IPS-18c (cell line): ENCODE measurements around the gene TENM4.
"Not testable (repeated sequence)": the region's sequence is repeated elsewhere in the genome, so short reads cannot be mapped to it uniquely, and the experiment has no call there.

ENCODE experiments used
- H3K4me3 ChIP-seq: 2 replicates; pipeline ENCODE4 v1.7.0; 2013; ENCODE audit warnings: low read depth, mild to moderate bottlenecking, low read length, moderate library complexity; ENCODE audit not compliant: insufficient read depth
- H3K9me3 ChIP-seq: one replicate; pipeline ENCODE4 v1.6.1; 2013; ENCODE audit warnings: mild to moderate bottlenecking, low read length, moderate library complexity; ENCODE audit not compliant: control insufficient read depth, insufficient read depth

TENM4 gene

GRCh38 chr11:79229047-79229446 is 211.8 kb downstream of the TENM4 start:
- H3K4me3 ChIP-seq, result no peak overlapping the region
- peaks cover 3% of the 10 kb centered on the region for H3K9me3 ChIP-seq

GRCh38 chr11:79227767-79228755 is 212.8 kb downstream of the TENM4 start:
- Histone ChIP-seq H3K9me3 (peaks cover 3% of the 10 kb centered on the region), H3K4me3 (no peak overlapping the region)

DNA sequence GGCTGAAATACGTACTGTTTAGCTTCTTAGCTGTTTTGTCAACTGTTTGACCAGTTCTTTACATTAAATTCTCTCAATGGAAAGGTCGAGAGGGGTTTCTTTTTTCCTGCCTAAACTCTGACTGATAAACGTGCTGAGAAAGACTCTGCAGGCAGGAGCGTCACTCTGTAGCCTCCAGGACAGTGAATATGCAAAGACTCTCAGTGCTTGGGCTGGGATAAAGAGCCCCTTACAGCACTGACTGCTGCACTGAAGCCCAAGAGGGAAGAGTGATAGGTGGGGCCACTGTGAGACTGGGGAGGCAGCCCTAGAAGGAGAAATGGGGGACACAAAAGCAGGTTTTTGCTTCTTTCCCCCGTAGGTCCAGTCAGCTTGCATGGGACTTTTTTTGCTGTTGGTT is 213.5 kb downstream of the TENM4 start:
- H3K4me3 ChIP-seq, result no peak overlapping the region
- peaks cover 3% of the 10 kb centered on the region for H3K9me3 ChIP-seq

GRCh38 chr11:79226126-79226525 is 214.7 kb downstream of the TENM4 start:
- H3K4me3 ChIP-seq, result no peak overlapping the region
- H3K9me3 ChIP-seq, result peaks cover 3% of the 10 kb centered on the region

DNA sequence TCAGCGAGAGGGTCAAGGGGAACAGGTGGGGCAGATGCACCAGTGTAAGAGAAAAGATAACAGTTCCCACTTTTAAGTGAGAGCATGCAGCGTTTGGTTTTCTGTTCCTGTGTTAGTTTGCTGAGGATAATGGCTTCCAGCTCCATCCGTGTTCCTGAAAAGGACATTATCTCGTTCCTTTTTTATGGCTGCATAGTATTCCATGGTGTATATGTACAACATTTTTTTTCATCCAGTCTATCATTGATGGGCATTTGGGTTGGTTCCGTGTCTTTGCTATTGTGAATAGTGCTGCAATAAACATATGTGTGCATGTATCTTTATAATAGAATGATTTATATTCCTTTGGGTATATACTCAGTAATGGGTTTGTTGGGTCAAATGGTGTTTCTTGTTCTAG is 218.7 kb downstream of the TENM4 start:
- not testable (repeated sequence) for H3K4me3 ChIP-seq, H3K9me3 ChIP-seq

GRCh38 chr11:79221444-79222130 is 219.2 kb downstream of the TENM4 start:
- Histone ChIP-seq H3K9me3 (no peaks in the 10 kb centered on the region), H3K4me3 (no peak overlapping the region)

DNA sequence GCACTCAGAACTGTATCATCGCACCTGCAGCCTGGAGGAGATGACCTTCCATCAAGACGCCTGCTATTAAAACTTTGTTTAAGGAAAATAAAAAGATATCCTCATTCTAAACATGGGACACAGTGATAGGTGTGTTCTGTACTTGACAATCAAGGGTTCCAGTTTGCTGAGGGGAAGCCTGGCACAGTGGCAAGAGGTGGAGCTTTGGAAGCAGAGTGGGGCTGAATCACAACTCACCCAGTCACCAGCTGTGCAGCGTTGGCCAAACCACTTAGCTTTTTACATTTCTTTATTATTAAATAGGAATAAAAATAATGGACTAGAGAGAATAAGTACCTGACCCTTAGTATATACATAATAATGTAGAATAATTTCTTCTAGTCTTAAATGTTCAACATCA is 220.7 kb downstream of the TENM4 start:
- Histone ChIP-seq H3K9me3 (no peaks in the 10 kb centered on the region), H3K4me3 (no peak overlapping the region)

DNA sequence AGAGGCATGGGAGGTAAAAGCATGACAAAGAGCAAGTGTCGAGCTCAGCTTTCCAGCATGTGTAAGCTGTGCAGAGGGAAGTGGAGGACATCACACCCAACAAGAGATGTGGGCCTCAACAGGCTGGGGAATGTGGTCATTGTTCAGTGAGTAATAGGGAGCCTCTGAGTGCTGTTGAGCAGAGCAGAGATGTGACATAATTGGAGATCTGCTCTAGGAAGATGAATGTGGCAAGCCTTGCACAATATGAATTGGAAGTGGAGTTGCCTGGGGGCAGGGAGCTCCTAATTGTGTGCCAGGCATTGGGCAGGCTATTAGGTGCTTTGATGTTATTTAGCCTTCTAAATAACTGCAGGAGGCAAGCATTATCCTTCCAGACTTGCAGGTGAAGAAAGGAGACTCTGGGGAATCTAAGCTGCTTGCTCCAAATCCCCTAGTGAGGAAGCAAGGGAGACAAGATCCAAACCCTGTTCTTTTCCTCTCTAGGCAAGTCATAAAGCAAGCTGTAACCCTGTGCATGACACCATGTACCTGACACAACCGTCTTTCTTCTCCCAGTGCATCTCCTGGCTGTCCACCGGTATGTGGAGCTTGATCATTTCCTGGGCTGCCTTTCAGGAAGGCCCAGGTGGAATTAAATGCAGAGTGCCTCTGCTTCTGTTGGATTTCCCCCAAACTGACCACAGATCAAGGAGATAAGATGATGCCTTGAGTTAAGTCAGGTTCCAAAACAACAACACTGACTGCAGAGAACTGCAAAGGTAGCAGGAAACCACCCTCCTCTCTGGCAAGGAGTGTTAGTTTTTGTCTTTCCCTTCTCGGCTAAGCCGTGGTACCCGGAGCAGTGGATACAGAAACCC is 221.4 kb downstream of the TENM4 start:
- Histone ChIP-seq H3K9me3 (no peaks in the 10 kb centered on the region), H3K4me3 (no peak overlapping the region)

DNA sequence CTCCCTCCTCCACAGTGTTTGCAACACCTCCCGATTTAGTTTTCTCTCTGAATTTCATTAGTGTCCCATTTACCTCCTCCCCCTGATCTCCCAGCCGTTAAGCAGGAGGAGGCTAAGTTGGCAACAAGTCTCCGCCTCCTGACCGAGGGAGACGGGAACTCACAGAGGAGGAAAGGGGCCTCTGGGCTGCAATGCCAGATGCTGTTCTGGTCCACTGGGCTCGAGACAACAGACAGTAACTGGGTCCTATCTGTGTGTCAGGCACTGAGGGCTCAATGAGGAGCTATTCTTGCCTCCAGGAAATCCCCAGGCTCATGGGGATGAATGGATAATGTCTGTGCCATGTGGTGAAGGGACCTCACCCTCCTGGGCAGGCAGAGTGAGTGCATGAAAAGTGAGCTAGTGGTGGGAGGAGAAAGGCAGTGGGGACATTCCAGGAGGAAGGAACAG is 228.1 kb downstream of the TENM4 start:
- Histone ChIP-seq H3K4me3 (no peak overlapping the region), H3K9me3 (no peaks in the 10 kb centered on the region)

DNA sequence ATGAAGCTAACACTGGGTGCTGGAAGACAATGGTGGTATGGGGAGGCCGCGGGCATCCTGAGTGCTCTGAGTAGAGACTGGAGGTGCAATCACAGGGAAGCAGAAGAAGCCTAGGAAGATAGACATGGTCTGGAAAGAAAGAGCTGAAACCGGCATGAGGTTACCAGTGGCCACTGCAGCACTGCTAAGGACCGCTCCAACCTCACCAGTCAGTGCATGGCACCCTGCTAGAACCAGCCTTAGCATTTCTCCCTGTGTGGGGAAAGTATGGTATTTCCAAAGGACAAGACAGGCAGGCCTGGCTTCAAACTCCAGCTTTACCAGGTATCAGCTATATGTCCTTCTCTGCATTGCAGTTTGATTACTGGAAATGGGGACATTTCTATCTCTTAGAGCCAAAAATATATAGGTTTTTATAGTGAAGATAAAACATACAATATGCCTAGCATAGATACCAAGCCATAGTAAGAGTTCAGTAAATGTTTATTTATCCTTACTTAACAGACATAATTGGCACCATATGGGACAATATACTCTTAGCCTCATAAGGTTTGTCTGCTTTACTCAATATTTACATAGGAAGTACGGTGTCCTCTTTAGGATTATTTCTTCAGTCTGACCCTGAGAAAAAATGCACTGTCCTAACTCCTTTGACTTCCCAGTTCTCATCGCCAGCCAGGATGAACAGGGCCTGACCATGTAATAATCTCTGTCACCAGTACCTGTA is 231.1 kb downstream of the TENM4 start:
- no peaks in the 10 kb centered on the region for H3K9me3 ChIP-seq
- no peak overlapping the region for H3K4me3 ChIP-seq

DNA sequence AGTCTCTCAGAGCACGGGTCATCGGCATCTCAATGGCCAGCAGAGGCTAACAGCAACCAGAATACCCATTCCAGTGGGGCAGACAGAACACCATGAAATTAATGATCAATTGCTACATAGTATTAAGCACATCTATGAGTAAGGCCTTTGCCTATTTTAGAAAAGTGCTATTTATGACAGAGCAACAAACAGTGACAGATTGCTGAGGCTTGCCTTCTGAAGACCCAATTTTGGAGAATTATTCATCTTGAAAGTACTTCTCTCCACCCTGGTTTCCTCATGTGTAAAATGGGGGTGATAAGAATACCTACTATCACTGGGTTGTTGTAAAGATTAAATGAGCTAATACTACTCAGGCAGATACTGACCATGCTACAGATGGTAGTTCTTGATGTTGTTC is 232.7 kb downstream of the TENM4 start:
- H3K4me3 ChIP-seq, result no peak overlapping the region

DNA sequence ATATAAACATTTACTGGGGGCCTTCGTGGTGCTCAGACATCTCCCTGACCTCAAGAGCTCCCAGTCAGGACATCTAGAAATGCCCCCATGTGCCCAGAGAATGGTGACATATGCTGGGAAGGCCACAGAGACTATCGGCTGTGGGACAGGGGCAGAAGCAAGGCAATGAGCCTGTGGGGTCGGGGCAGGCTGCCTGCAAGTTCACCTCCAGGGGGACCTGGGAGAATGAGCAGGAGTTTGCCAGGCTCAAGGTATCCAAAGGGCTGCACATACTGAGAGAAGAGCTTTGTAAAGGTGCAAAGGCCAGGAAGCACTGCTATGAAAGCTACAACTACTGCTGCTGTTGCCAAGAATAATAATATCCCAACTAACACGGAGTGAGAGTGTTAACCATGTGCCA is 233.9 kb downstream of the TENM4 start:
- H3K9me3 ChIP-seq, result no peaks in the 10 kb centered on the region
- H3K4me3 ChIP-seq, result no peak overlapping the region

More for the DNA sequence above, 232.7 kb downstream of the TENM4 start:
- H3K9me3 ChIP-seq, result no peaks in the 10 kb centered on the region

DNA sequence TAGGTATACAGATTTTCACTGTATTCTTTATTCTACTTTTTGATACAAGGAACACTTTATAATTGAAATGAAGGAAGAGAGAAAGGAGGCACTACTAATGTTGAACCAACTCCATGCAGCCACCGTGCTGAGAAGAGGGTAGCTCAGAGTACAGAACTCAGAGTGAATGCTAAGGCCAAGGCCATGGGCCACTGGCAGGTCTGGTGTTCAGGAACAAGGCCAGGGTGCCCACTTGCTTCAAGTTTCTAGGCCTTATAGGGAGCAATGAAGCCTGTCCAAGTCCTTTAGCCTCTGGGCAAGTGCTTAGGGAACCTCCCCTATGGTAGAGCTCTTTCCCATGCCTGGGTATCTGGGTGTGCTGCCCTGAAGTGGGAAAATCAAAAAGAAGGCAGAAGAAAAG is 235.0 kb downstream of the TENM4 start:
- H3K9me3 ChIP-seq, result no peaks in the 10 kb centered on the region
- no peak overlapping the region for H3K4me3 ChIP-seq

DNA sequence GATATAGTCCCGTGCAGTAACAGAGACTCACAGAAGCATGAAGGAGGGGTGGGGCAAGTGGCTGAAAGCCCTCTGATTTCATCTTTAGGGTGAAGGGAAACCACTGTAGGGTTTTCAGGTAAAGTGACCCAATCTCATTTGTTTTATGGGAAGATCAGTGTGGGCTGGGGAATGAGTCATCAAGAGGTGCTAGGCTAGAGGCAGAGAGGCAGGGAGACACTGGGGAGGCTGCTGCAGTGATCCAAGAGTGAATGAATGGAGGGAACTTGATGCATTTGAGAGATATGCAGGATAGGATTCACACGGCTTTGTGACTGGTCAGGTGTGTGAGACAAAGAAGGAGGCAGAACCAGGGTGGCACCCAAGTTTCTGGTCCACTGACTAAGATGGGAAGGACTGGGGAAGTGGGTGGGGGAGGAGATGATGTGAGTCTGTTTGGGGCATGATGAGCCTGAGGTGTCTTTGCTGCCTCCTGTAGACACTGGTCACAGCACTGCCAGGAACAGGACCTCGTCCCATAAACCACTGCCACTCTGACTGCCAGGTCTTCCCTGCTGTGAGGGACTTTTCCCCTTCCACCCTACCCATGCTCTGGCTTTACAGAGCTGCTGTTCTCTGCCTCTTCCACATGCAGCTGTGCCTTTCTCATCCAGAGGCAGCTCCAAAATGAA is 239.0 kb downstream of the TENM4 start:
- no peak overlapping the region for H3K4me3 ChIP-seq

GRCh38 chr11:79200398-79201070 is 240.3 kb downstream of the TENM4 start:
- Histone ChIP-seq H3K4me3 (no peak overlapping the region), H3K9me3 (peaks cover 2% of the 10 kb centered on the region)

More for the DNA sequence above, 239.0 kb downstream of the TENM4 start:
- H3K9me3 ChIP-seq, result peaks cover 2% of the 10 kb centered on the region
